ENCODE results near the gene PAPLN. TPM values are rescaled to one million over a fixed set of nuclear protein-coding genes. Genes with fewer than 3 reads are reported as not detected.

PAPLN gene
- total RNA-seq, 1 experiment from 2014 or later: 9.6 TPM

DNA sequence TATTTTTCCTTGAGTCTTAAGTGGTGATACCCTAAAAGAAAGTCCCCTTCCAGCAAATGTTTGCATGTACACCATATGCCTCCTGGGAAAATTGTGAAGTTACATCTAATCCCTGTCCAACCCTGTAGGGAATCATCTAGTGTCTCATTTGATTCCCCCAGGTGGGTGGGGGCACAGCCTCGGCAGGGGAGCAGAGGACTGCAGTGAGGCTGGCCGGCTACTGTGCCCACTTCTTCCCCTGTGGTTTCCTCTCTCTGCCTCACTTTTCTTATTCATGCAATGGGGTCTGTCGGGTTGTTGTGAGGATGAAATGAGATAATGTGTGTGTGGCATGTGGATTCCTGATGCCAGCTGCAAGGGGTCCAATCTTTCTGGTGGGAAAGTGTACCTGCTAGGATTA lies 6.0 kb downstream of the PAPLN start:
- CTCF ChIA-PET: no interaction called here
- no peak overlapping the region for H2AFZ ChIP-seq (ENCODE audit: low read depth, low read length, poor library complexity, severe bottlenecking)
- no peak overlapping the region for H3K4me2 ChIP-seq (ENCODE audit: low read length)
- H3K9me2 ChIP-seq (ENCODE audit: insufficient read depth): no peaks in the 10 kb centered on the region
- no peaks in the 10 kb centered on the region for H3K27me3 ChIP-seq (ENCODE audit: insufficient read depth, low read length)
- intact Hi-C loops (cut with micrococcal nuclease): no loop called here
- H3K27ac ChIP-seq (ENCODE audit: low read depth, low read length): no peak overlapping the region
- peaks cover 8 to 9% of the 10 kb centered on the region in 2 experiments for H3K4me1 ChIP-seq (ENCODE audit: control insufficient read depth in 1 of 2, insufficient read depth in 2 of 2, low read length in 2 of 2)
- H4K20me1 ChIP-seq (ENCODE audit: insufficient read depth): no peaks in the 10 kb centered on the region
- RAD21 ChIA-PET (ENCODE audit: low non-redundant PET in 1 of 2, low total read pairs in 2 of 2, uncharacterized antibody in 2 of 2, unreplicated experiment in 2 of 2): no interaction called here
- no peak overlapping the region for H3K9ac ChIP-seq (ENCODE audit: low read length)
- DNase-seq (ENCODE audit: low read depth, low spot score) (no peak), ATAC-seq (no peak)
- no peak overlapping the region for H3K4me3 ChIP-seq (replicated peaks in 1 of 2; ENCODE audit: low read depth in 1 of 2, low read length in 2 of 2)
- BruUV-seq (replicated peaks): no TSS peak
- no peaks in the 10 kb centered on the region for H3K36me3 ChIP-seq (ENCODE audit: control insufficient read depth in 1 of 2, insufficient read depth in 2 of 2, low read length in 2 of 2)
- POLR2A ChIA-PET: no interaction called here
- H3K9me3 ChIP-seq (ENCODE audit: control insufficient read depth in 1 of 2, insufficient read depth in 1 of 2, low read depth in 1 of 2, low read length in 2 of 2): no peaks in the 10 kb centered on the region
- H3K79me2 ChIP-seq (ENCODE audit: insufficient read depth, low read length): no peaks in the 10 kb centered on the region
- TF ChIP-seq RAD21 (IDR thresholded peaks at IDR 0.05; ENCODE audit: low read depth) (no peak), FOSL1 (IDR thresholded peaks at IDR 0.05; ENCODE audit: low read depth) (no peak), ZFX (IDR thresholded peaks at IDR 0.05) (no peak), YY1 (IDR thresholded peaks at IDR 0.05; ENCODE audit: extremely low read depth, insufficient replicate concordance, low read depth, low read length) (no peak), POLR2A (IDR thresholded peaks at IDR 0.05; ENCODE audit: borderline replicate concordance, extremely low read depth, insufficient read depth, insufficient read length) (no peak), CBX3 (IDR thresholded peaks at IDR 0.05; ENCODE audit: low read depth) (no peak), TCF7L2 (IDR thresholded peaks at IDR 0.05; ENCODE audit: borderline replicate concordance, extremely low read depth, insufficient read depth, insufficient read length) (no peak), CEBPB (IDR thresholded peaks at IDR 0.05; ENCODE audit: low read depth) (no peak), EGR1 (IDR thresholded peaks at IDR 0.05; ENCODE audit: low read depth) (no peak), EZH2phosphoT487 (IDR thresholded peaks at IDR 0.05; ENCODE audit: borderline replicate concordance) (no peak), JUND (IDR thresholded peaks at IDR 0.05) (no peak), SIN3A (IDR thresholded peaks at IDR 0.05; ENCODE audit: low read depth) (no peak), SRF (IDR thresholded peaks at IDR 0.05; ENCODE audit: low read depth) (no peak)
- TF ChIP-seq, protein P1, sequence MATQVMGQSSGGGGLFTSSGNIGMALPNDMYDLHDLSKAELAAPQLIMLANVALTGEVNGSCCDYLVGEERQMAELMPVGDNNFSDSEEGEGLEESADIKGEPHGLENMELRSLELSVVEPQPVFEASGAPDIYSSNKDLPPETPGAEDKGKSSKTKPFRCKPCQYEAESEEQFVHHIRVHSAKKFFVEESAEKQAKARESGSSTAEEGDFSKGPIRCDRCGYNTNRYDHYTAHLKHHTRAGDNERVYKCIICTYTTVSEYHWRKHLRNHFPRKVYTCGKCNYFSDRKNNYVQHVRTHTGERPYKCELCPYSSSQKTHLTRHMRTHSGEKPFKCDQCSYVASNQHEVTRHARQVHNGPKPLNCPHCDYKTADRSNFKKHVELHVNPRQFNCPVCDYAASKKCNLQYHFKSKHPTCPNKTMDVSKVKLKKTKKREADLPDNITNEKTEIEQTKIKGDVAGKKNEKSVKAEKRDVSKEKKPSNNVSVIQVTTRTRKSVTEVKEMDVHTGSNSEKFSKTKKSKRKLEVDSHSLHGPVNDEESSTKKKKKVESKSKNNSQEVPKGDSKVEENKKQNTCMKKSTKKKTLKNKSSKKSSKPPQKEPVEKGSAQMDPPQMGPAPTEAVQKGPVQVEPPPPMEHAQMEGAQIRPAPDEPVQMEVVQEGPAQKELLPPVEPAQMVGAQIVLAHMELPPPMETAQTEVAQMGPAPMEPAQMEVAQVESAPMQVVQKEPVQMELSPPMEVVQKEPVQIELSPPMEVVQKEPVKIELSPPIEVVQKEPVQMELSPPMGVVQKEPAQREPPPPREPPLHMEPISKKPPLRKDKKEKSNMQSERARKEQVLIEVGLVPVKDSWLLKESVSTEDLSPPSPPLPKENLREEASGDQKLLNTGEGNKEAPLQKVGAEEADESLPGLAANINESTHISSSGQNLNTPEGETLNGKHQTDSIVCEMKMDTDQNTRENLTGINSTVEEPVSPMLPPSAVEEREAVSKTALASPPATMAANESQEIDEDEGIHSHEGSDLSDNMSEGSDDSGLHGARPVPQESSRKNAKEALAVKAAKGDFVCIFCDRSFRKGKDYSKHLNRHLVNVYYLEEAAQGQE (IDR thresholded peaks at IDR 0.05; ENCODE audit: low read depth): no peak
- TF ChIP-seq, protein P2, sequence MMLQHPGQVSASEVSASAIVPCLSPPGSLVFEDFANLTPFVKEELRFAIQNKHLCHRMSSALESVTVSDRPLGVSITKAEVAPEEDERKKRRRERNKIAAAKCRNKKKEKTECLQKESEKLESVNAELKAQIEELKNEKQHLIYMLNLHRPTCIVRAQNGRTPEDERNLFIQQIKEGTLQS (IDR thresholded peaks at IDR 0.05): no peak
